ENCODE measurements around the gene MYOT.
"Not testable (repeated sequence)": the region's sequence is repeated elsewhere in the genome, so short reads cannot be mapped to it uniquely, and the experiment has no call there.

MYOT gene

GRCh38 chr5:137856916-137857862 is 10.5 kb upstream of the MYOT start:
- DNase-seq = no peak

DNA sequence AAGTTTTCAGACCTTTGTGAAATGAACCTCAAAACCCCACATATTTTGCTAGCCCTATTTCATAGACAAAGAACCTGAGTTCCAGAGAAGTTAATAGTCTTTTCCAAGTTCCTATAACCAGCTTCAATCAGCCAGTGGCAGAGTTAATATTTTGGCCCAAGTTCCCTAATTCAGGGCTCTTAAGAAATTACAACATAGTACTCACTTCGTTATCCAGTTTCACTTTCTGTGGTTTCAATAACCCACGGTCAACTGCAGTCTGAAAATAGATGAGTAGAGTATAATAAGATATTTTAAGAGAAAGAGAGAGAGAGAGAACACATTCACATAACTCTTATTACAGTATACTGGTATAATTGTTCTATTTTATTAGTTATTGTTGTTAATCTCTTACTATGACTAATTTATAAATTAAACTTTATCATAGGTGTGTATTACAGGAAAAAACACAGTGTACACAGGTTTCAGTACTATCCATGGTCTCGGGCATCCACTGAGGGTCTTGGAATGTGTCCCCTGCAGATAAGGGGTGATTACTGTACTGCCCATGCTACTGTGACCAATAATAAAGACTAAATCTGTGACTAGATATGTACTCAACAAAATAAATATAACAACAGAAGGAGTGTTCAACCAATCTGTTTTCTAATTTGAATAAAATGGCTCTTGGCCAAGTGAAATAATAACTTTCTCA is 9.3 kb upstream of the MYOT start:
- DNase-seq = no peak

GRCh38 chr5:137858954-137859353 is 8.7 kb upstream of the MYOT start:
- no peak for DNase-seq

DNA sequence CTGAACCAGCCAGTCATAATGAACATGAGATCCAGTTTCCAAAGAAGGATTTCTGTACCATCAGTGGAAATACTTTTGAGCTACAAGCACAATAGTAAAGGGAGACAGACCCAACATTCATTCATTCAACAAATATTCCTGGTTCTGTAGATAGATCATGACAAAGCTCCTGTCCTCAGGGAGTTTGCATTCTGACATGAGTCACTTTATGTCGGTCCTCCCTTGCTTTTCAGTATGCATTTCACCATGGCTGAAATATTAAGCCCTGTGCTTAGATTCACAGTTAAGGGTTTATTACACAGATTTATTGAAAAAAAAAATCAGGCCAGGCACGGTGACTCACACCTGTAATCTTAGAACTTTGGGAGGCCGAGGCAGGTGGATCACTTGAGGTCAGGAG is 5.4 kb upstream of the MYOT start:
- no peak for DNase-seq

DNA sequence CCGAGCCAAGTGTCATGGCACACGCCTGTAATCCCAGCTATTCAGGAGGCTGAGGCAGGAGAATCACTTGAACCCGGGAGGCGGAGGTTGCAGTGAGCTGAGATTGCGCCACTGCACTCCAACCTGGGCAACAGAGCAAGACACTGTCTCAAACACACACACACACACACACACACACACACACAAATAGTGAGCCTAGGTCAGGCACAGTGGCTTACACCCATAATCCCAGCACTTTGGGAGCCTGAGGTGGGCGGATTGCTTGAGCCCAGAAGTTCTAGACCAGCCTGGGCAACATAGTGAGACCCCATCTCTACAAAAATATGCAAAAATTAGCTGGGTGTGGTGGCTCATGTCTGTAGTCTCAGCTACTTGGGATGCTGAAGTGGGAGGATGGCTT is 4.0 kb upstream of the MYOT start:
- not testable (repeated sequence) for DNase-seq

DNA sequence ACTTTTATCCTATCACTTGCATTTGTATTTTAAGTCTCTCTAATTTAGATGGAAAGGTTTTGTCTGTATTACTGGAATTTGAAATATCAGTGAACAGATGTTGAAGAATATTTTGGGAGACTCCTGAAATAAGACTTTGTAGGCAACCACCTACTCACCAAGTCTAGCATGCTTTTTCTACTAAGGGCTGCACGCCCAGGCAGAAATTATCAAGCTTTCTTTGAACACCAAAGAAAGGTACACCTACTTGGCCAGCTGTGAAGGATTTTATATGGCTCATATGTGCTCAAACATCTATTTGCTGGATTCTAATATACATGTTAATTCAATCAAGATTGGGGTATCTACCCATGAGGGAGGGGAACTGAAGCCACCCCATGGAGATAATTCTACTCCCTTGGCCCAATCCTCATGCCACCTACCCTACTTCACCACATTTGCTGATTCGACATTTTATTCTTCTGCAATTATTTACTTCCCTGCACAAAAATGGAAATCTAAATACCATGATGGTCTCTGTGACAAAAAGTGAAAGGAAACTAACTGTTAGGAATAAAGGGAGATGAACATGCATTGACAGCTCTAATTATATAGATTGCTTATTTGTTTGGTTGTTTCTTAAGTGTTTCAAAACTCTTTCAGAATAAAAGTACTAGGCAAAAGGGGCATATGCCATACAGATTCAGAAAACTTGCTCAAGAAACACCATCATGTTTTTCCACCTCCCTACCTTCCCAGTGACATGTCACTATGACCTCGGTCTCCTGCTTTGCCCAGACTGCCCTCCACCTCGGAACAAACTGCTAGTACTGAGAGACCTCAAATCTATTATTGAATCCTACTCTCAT is 895 bp upstream of the MYOT start:
- DNase-seq = no peak

DNA sequence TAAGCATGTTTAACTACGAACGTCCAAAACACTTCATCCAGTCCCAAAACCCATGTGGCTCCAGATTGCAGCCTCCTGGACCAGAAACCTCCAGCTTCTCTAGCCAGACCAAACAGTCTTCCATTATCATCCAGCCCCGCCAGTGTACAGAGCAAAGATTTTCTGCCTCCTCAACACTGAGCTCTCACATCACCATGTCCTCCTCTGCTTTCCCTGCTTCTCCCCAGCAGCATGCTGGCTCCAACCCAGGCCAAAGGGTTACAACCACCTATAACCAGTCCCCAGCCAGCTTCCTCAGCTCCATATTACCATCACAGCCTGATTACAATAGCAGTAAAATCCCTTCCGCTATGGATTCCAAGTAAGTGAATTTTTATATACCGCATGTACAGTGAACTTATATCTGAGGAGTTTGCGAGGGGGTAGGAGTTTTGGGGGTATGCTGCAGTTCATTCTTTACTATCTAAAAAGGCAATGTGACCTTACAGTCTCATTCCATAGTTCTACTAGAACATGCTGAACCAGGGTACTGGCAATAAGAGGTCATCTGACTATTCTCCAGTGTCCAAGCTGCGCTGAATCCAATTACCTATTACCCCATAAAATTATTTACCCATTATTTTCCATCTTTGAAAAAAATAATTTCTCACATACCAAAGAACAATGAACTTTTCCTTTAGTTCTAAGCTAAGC is 3.1 kb downstream of the MYOT start:
- DNase-seq = no peak

DNA sequence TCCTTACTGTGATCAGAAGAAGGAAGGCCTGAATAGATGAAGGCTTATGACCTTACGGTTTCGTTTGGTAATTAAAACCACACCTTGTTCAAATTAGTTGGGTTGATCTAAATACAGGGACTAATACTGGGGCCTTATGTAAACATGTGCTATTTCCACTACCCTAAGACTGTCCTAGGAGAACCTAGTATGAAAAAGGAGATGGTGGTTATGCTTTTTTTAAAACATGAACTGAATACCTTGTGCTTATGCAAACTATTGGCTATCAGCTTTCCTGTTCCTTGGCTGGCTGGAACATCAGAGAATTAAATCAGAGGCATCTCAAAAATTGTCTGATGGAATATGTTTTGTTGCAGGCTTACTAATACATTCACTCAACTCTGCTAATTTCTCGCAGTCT is 3.9 kb downstream of the MYOT start:
- no peak for DNase-seq

- DNase-seq = no peak
Observed at GRCh38 chr5:137872466-137872865, 4.8 kb downstream of the MYOT start.

GRCh38 chr5:137876101-137876500 is 8.4 kb downstream of the MYOT start:
- DNase-seq = no peak

GRCh38 chr5:137880313-137880712 is 12.7 kb downstream of the MYOT start:
- no peak for DNase-seq

GRCh38 chr5:137887831-137888230 is 20.2 kb downstream of the MYOT start:
- DNase-seq = no peak

DNA sequence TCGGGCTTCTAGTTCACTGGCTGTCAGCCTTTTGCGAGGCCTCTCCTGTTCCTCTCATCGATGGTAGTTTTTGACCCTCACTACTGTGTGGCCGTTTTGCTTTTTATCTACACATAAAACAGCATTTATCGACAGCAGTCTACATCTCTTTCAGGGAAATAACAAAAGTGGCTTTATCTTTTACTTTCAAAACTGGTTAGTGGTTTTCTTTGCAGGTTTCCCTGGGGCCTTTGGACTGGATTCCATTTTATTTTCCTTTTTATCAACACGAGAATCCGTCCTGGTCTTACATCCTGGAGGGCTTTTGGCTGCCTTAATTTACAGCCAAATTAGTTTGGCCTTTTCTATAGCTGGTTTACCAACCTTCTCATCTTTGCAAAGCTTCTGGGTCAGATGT is 20.8 kb downstream of the MYOT start:
- no peak for DNase-seq

DNA sequence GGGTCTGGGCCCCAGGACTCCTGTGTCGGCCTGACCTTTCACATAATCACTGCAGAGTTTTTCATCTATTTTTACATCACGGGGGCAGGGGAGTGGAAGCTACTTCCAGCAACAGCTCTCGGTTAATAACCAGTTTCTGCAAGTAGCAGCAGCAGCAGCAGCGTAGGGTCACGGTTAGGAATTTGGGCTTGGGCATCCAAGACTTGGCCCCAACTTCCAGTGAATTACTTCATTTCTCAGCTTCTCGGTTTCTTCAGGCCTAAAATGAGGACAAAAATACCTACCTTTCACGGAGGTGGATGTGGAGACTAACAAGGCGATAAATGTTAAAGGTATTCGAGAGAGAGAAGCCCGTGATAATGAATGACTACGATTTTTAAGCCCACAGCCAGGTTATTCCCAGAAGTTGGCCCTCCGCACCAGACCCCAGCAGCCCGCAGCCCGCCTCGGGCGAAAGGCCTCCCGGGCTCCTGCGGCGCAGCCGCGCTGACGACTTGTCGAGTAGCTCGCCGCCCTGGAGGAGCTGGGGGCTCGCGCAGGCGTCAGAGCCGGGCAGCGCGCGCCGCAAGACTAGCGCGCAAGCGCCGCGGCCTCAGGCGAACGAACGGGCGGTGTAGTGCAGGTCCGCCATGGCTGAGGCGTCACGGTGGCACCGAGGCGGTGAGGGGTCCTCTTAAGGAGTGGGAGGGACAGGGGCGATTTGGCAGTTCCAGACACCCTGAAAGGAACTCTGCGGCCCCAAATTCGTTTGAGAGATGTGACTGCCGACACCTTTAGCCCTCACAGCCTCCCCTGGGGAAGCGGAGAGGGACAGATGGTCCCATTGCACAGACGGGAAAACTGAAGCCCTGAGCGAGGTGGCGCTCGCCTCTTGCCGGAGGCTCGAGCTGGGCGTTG is 21.5 kb downstream of the MYOT start, which contains the start of gene PKD2L2:
PKD2L2 (plus strand) TSS at position 595 of the 897 bp plus-strand sequence; CDS start at position 630, 35 bp downstream.
- peak; percentile 88 for DNase-seq

DNA sequence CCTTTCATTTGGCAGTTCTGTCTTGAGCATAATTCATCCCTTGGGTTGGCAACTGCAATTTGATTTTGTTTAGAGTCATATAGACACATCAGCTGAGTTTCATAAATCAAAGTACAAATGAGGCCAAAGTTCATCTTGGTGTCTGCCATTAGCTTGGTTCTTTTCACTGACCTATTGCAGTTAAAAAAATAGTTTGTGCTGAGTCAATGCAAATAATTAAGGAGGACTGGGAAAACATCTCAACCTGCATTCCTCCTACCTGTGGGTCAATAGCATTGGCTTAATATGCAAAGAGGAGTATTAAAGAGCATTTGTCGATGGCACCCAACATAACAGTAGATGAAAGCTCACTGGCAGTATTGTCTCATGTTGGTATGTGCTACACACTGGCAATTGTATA is 23.2 kb downstream of the MYOT start:
- DNase-seq = no peak

GRCh38 chr5:137891849-137892248 is 24.2 kb downstream of the MYOT start:
- DNase-seq = no peak

DNA sequence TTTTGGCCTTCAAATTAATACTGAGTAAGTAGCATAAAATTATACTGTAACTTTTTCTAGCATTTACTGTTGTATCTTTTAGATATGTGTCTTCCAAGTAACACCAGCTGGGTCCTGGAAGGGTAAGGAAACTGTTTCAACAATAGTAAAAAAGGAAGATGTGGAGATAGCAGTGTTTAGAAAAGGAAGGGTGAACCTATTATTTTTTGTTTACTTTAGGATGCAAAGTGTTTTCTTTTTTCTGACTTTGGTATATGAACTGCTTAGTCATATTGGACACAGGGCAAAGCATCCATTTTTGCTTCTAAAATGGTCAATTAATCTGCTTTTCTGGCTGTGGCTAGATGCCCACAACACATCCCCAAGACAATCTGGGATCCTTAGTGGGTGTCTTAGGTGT is 26.9 kb downstream of the MYOT start:
- no peak for DNase-seq

DNA sequence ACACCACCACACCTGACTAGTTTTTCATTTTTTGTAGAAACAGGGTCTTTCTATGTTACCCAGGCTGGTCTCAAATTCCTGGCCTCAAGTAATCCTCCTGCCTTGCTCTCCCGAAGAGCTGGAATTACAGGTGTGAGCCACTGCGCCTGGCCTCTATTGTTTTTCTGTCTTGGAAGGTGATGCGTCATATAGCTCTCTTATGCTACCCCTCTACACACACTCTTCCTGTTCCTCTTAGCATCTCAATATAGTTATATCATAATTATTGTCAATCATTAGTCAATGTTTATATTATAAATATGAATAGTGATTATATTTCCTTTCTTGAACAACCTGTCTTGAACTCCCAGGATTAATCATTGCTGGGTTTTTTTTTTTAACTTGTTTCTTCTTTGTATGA is 28.9 kb downstream of the MYOT start:
- no peak for DNase-seq

DNA sequence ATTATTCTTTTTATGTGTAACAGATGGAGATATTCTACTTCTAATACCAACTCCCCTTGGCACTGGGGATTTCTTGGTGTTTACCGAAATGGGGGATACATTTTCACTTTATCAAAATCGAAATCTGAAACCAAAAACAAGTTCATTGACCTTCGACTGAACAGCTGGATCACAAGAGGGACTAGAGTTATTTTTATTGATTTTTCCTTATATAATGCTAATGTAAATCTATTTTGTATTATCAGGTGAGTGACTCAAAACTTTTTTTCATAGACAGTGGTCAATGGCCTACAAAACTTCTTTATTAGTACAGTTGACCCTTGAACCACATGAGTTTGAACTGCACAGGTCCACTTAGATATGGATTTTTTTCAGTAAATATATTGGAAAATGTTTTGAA is 31.8 kb downstream of the MYOT start:
- DNase-seq = no peak

- no peak for DNase-seq
Observed at GRCh38 chr5:137901011-137901817, 33.6 kb downstream of the MYOT start.

All from stimulated activated CD8-positive, alpha-beta memory T cell treated with anti-CD3 and anti-CD28 coated beads, Interleukin-4, amount 100 ng/mL, for 48 hours (primary cell).